ENCODE results near the gene TMEM35B. TPM values are rescaled to one million over a fixed set of nuclear protein-coding genes. Genes with fewer than 3 reads are reported as not detected.
"Not testable (repeated sequence)": the region's sequence is repeated elsewhere in the genome, so short reads cannot be mapped to it uniquely, and the experiment has no call there.

Gene TMEM35B
- total RNA-seq, 1 experiment from 2014 or later = 8.7 TPM

DNA sequence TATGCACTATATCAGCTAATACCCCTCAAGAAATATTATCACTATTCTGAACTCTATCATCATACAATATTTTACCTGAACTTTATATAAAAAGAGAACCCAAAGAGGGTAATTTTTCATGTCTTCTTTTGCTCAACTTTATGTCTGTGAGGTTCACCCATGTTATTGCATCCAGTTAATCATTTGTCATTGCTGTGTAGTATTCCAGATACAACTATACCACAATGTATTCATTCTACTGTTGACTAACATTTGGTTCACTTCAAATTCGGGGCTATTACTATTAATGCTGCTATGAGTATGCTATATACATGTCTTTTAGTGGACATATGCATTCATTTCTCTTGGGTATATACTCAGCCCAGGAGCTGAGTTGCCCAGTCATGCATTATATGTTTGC lies 34.7 kb downstream of the TMEM35B start:
- Mint-ChIP-seq H3K4me3 (no peak overlapping the region), H3K27me3 (ENCODE audit: low read depth) (peaks cover 3% of the 10 kb centered on the region; the same call in 1 of the 2 replicates), H3K4me1 (no peaks in the 10 kb centered on the region), H3K9me3 (peaks cover 28% of the 10 kb centered on the region), H3K36me3 (peaks cover 5% of the 10 kb centered on the region), H3K27ac (no peak overlapping the region)
- CTCF ChIA-PET = no interaction called here
- TF ChIP-seq ZNF138 (CRISPR knock-in tag; conservative IDR thresholded peaks at IDR 0.05) = no peak
- TF ChIP-seq ELF4 (CRISPR knock-in tag; IDR thresholded peaks at IDR 0.05; ENCODE audit: low read depth) = no peak
- TF ChIP-seq, protein P1, sequence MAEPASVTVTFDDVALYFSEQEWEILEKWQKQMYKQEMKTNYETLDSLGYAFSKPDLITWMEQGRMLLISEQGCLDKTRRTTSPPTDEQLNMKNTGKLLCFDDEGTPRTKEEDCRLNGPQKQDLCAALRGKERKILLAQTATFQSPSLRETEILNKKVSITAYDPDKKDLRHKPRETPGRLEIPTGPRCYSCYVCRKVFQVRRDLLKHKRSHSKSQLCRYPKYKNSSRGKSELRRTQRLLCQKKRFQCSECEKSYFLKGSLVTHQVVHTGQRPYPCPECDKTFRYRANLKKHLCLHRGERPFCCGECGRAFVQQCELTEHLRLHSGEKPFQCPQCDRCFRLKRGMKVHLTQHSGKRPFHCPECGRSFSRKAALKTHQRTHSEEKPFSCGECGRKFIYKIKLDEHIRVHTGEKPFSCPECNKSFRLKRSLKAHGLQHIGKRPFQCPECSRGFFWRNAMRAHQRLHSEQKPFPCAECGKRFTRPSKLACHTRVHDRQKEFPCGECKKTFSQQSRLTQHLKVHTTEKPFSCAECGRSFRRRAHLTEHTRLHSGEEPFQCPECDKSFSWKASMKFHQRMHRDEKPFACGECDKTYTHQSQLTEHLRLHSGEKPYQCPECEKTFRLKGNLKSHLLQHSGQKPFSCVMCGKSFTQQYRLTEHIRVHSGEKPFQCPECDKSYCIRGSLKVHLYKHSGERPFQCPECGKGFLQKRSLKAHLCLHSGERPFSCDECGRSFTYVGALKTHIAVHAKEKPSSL (CRISPR knock-in tag; conservative IDR thresholded peaks at IDR 0.05) = no peak
- no peak for TF ChIP-seq CBFB (CRISPR knock-in tag; IDR thresholded peaks at IDR 0.05; ENCODE audit: low read depth)
- TF ChIP-seq, protein P2, sequence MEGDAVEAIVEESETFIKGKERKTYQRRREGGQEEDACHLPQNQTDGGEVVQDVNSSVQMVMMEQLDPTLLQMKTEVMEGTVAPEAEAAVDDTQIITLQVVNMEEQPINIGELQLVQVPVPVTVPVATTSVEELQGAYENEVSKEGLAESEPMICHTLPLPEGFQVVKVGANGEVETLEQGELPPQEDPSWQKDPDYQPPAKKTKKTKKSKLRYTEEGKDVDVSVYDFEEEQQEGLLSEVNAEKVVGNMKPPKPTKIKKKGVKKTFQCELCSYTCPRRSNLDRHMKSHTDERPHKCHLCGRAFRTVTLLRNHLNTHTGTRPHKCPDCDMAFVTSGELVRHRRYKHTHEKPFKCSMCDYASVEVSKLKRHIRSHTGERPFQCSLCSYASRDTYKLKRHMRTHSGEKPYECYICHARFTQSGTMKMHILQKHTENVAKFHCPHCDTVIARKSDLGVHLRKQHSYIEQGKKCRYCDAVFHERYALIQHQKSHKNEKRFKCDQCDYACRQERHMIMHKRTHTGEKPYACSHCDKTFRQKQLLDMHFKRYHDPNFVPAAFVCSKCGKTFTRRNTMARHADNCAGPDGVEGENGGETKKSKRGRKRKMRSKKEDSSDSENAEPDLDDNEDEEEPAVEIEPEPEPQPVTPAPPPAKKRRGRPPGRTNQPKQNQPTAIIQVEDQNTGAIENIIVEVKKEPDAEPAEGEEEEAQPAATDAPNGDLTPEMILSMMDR (IDR thresholded peaks at IDR 0.05) = no peak
- TF ChIP-seq ZNF423 (CRISPR knock-in tag; IDR thresholded peaks at IDR 0.05) = no peak
- TF ChIP-seq, protein P3, sequence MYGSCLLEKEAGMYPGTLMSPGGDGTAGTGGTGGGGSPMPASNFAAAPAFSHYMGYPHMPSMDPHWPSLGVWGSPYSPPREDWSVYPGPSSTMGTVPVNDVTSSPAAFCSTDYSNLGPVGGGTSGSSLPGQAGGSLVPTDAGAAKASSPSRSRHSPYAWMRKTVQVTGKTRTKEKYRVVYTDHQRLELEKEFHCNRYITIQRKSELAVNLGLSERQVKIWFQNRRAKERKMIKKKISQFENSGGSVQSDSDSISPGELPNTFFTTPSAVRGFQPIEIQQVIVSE (CRISPR knock-in tag; IDR thresholded peaks at IDR 0.05; ENCODE audit: borderline replicate concordance) = no peak
- no peak for TF ChIP-seq ZNF532 (CRISPR knock-in tag; IDR thresholded peaks at IDR 0.05; ENCODE audit: borderline replicate concordance)
- no peak for TF ChIP-seq TP53 (CRISPR knock-in tag; IDR thresholded peaks at IDR 0.05)
- no peak for TF ChIP-seq PRRX2 (CRISPR knock-in tag; IDR thresholded peaks at IDR 0.05)
- no peak for TF ChIP-seq RELA (CRISPR knock-in tag; IDR thresholded peaks at IDR 0.05; ENCODE audit: borderline replicate concordance)
- no peak for TF ChIP-seq ZNF281 (CRISPR knock-in tag; IDR thresholded peaks at IDR 0.05)
- no peak for TF ChIP-seq ZNF416 (CRISPR knock-in tag; IDR thresholded peaks at IDR 0.05)
- no peak for TF ChIP-seq HMGXB4 (CRISPR knock-in tag; IDR thresholded peaks at IDR 0.05)
- no peak for TF ChIP-seq NFATC4 (CRISPR knock-in tag; IDR thresholded peaks at IDR 0.05)
- TF ChIP-seq SOX15 (CRISPR knock-in tag; IDR thresholded peaks at IDR 0.05) = no peak
- TF ChIP-seq USF2 (CRISPR knock-in tag; IDR thresholded peaks at IDR 0.05) = no peak
- no peak for TF ChIP-seq NR3C1 (CRISPR knock-in tag; conservative IDR thresholded peaks at IDR 0.05; ENCODE audit: low read depth)
- ATAC-seq = no peak
- POLR2A ChIA-PET = no interaction called here
- DNase-seq (ENCODE audit: low spot score) = no peak

- H3K36me3 Mint-ChIP-seq; DNase-seq (ENCODE audit: low spot score); CTCF ChIA-PET; POLR2A ChIA-PET; H3K27me3 Mint-ChIP-seq (ENCODE audit: low read depth); H3K4me3 Mint-ChIP-seq; H3K27ac Mint-ChIP-seq; ATAC-seq; H3K4me1 Mint-ChIP-seq: not testable (repeated sequence)
- H3K9me3 Mint-ChIP-seq = peaks cover 28% of the 10 kb centered on the region
Observed at GRCh38 chr1:34948739-34949138, 36.4 kb downstream of the TMEM35B start.

DNA sequence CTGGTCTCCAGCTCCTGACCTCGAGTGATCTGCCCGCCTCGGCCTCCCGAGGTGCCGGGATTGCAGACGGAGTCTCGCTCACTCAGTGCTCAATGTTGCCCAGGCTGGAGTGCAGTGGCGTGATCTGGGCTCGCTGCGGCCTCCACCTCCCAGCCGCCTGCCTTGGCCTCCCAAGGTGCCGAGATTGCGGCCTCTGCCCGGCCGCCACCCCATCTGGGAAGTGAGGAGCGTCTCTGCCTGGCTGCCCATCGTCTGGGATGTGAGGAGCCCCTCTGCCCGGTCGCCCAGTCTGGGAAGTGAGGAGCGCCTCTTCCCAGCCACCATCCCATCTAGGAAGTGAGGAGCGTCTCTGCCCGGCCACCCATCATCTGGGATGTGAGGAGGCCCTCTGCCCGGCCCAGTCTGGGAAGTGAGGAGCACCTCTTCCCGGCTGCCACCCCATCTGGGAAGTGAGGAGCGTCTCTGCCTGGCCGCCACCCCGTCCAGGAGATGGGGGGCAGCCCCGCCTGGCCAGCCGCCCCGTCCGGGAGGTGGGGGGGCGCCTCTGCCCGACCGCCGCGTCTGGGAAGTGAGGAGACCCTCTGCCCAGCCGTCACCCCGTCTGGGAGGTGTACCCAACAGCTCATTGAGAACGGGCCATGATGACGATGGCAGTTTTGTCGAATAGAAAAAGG lies 37.4 kb downstream of the TMEM35B start:
- H3K27ac Mint-ChIP-seq; POLR2A ChIA-PET; H3K4me3 Mint-ChIP-seq; CTCF ChIA-PET; H3K27me3 Mint-ChIP-seq (ENCODE audit: low read depth); DNase-seq (ENCODE audit: low spot score); H3K36me3 Mint-ChIP-seq; ATAC-seq; H3K4me1 Mint-ChIP-seq: not testable (repeated sequence)
- peaks cover 25% of the 10 kb centered on the region for H3K9me3 Mint-ChIP-seq
